ENCODE measurements around the gene NPY5R. TPM values are rescaled to one million over a fixed set of nuclear protein-coding genes. Genes with fewer than 3 reads are reported as not detected.

The NPY5R gene
- total and polyA plus RNA-seq, 2 of the 13 experiments (the other 11 are each of a cell fraction or from before 2014, with no cell fraction given): not detected

GRCh38 chr4:163395758-163396157, 52.1 kb downstream of the NPY5R start:
- H2AFZ ChIP-seq (ENCODE audit: low read length): peak overlapping the region; percentile 83

DNA sequence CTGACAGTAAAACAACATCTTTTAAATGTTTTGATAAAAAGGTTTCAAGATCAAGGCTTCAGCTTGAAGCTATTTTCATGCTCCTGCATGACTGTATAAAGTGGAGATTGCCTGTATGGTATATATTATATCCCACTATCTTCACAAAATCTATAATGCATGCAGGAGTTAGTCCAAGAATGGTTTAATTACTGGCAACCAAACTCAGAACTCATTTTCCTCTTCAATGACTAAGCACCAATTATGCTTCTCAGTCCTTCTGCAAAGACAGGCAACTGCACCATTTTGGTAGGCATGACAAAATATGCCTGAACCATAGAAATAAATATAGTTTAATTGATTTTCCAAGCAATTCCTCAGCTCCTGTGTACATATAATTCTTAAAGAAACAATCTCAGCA, 54.5 kb downstream of the NPY5R start:
- POLR2A ChIA-PET: no interaction called here
- FAIRE-seq: no peak
- in situ Hi-C loops (cut with HindIII; ENCODE audit: extremely low pct_ligation_motif_present, low pct_unique_long_range_greater_than_20kb): no loop called here
- TF ChIP-seq RNF219 (CRISPR knock-in tag; IDR thresholded peaks at IDR 0.05) (no peak), TOE1 (CRISPR knock-in tag; IDR thresholded peaks at IDR 0.05) (no peak), ZNF589 (CRISPR knock-in tag; conservative IDR thresholded peaks at IDR 0.05) (no peak)
- TF ChIP-seq, protein P1, sequence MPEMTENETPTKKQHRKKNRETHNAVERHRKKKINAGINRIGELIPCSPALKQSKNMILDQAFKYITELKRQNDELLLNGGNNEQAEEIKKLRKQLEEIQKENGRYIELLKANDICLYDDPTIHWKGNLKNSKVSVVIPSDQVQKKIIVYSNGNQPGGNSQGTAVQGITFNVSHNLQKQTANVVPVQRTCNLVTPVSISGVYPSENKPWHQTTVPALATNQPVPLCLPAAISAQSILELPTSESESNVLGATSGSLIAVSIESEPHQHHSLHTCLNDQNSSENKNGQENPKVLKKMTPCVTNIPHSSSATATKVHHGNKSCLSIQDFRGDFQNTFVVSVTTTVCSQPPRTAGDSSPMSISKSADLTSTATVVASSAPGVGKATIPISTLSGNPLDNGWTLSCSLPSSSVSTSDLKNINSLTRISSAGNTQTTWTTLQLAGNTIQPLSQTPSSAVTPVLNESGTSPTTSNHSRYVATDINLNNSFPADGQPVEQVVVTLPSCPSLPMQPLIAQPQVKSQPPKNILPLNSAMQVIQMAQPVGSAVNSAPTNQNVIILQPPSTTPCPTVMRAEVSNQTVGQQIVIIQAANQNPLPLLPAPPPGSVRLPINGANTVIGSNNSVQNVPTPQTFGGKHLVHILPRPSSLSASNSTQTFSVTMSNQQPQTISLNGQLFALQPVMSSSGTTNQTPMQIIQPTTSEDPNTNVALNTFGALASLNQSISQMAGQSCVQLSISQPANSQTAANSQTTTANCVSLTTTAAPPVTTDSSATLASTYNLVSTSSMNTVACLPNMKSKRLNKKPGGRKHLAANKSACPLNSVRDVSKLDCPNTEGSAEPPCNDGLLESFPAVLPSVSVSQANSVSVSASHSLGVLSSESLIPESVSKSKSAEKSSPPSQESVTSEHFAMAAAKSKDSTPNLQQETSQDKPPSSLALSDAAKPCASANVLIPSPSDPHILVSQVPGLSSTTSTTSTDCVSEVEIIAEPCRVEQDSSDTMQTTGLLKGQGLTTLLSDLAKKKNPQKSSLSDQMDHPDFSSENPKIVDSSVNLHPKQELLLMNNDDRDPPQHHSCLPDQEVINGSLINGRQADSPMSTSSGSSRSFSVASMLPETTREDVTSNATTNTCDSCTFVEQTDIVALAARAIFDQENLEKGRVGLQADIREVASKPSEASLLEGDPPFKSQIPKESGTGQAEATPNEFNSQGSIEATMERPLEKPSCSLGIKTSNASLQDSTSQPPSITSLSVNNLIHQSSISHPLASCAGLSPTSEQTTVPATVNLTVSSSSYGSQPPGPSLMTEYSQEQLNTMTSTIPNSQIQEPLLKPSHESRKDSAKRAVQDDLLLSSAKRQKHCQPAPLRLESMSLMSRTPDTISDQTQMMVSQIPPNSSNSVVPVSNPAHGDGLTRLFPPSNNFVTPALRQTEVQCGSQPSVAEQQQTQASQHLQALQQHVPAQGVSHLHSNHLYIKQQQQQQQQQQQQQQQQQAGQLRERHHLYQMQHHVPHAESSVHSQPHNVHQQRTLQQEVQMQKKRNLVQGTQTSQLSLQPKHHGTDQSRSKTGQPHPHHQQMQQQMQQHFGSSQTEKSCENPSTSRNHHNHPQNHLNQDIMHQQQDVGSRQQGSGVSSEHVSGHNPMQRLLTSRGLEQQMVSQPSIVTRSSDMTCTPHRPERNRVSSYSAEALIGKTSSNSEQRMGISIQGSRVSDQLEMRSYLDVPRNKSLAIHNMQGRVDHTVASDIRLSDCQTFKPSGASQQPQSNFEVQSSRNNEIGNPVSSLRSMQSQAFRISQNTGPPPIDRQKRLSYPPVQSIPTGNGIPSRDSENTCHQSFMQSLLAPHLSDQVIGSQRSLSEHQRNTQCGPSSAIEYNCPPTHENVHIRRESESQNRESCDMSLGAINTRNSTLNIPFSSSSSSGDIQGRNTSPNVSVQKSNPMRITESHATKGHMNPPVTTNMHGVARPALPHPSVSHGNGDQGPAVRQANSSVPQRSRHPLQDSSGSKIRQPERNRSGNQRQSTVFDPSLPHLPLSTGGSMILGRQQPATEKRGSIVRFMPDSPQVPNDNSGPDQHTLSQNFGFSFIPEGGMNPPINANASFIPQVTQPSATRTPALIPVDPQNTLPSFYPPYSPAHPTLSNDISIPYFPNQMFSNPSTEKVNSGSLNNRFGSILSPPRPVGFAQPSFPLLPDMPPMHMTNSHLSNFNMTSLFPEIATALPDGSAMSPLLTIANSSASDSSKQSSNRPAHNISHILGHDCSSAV (CRISPR knock-in tag; IDR thresholded peaks at IDR 0.05; ENCODE audit: borderline replicate concordance): no peak
- TF ChIP-seq, protein P2, sequence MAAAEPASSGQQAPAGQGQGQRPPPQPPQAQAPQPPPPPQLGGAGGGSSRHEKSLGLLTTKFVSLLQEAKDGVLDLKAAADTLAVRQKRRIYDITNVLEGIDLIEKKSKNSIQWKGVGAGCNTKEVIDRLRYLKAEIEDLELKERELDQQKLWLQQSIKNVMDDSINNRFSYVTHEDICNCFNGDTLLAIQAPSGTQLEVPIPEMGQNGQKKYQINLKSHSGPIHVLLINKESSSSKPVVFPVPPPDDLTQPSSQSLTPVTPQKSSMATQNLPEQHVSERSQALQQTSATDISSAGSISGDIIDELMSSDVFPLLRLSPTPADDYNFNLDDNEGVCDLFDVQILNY (CRISPR knock-in tag; conservative IDR thresholded peaks at IDR 0.05): no peak

More at GRCh38 chr4:163395758-163396157, 52.1 kb downstream of the NPY5R start:
- Histone ChIP-seq H3K9ac (ENCODE audit: insufficient read depth, low read depth, low read length) (peak overlapping the region; percentile 24; the same call in 1 of the 2 replicates), H3K9me3 (ENCODE audit: low read length) (no peaks in the 10 kb centered on the region), H3K36me3 (replicated peaks in 1 of 2; ENCODE audit: control insufficient read depth in 1 of 2, insufficient read depth in 2 of 2, low read length in 2 of 2) (no peaks in the 10 kb centered on the region), H3K4me1 (ENCODE audit: insufficient read depth, low read length) (no peaks in the 10 kb centered on the region), H3K4me2 (ENCODE audit: low read depth, low read length) (peak overlapping the region; percentile 61), H3K27me3 (ENCODE audit: control insufficient read depth in 1 of 2, insufficient read depth in 2 of 2, low read length in 2 of 2) (no peaks in the 10 kb centered on the region), H4K20me1 (ENCODE audit: insufficient read depth, low read length) (no peaks in the 10 kb centered on the region), H3K27ac (ENCODE audit: extremely low read length, insufficient read depth, low read length) (no peak overlapping the region), H3K4me3 (replicated peaks in 1 of 3; ENCODE audit: insufficient read depth in 1 of 3, low read depth in 2 of 3, low read length in 3 of 3) (peak overlapping the region; percentile 30 to 62 (median 41); a peak in 5 of 6 replicates), H3K79me2 (ENCODE audit: insufficient read depth, low read length) (no peaks in the 10 kb centered on the region)
- FAIRE-seq (no peak), ATAC-seq (peak; percentile 49; the same call in 1 of the 3 replicates), DNase-seq (ENCODE audit: low spot score) (no peak)
- TF ChIP-seq ZNF777 (CRISPR knock-in tag; IDR thresholded peaks at IDR 0.05) (no peak), IRF2 (CRISPR knock-in tag; IDR thresholded peaks at IDR 0.05) (peak; percentile 58; the same call in 1 of the 2 replicates)
- in situ Hi-C loops (cut with HindIII; ENCODE audit: extremely low pct_ligation_motif_present, low pct_unique_long_range_greater_than_20kb) (no loop called here), intact Hi-C loops (cut with micrococcal nuclease; ENCODE audit: unreplicated experiment) (no loop called here)
- 5% methylated on average over 5 of the region's 5 CpGs for WGBS (ENCODE audit: low lambda C conversion rate)
- no TSS peak for BruUV-seq (replicated peaks)
- ChIA-PET POLR2A (no interaction called here), CTCF (ENCODE audit: low intra/inter-chr PET ratio, low total read pairs) (no interaction called here)

More for the DNA sequence above, 54.5 kb downstream of the NPY5R start:
- Histone ChIP-seq H3K79me2 (ENCODE audit: insufficient read depth, low read length) (no peaks in the 10 kb centered on the region), H3K36me3 (replicated peaks in 1 of 2; ENCODE audit: control insufficient read depth in 1 of 2, insufficient read depth in 2 of 2, low read length in 2 of 2) (no peaks in the 10 kb centered on the region), H3K27ac (ENCODE audit: extremely low read length, insufficient read depth, low read length) (no peak overlapping the region), H4K20me1 (ENCODE audit: insufficient read depth, low read length) (no peaks in the 10 kb centered on the region), H3K4me3 (replicated peaks in 1 of 3; ENCODE audit: insufficient read depth in 1 of 3, low read depth in 2 of 3, low read length in 3 of 3) (no peak overlapping the region), H3K27me3 (ENCODE audit: control insufficient read depth in 1 of 2, insufficient read depth in 2 of 2, low read length in 2 of 2) (no peaks in the 10 kb centered on the region), H3K4me2 (ENCODE audit: low read depth, low read length) (no peak overlapping the region), H3K9me3 (ENCODE audit: low read length) (no peaks in the 10 kb centered on the region), H3K4me1 (ENCODE audit: insufficient read depth, low read length) (no peaks in the 10 kb centered on the region), H3K9ac (ENCODE audit: insufficient read depth, low read depth, low read length) (no peak overlapping the region), H2AFZ (ENCODE audit: low read length) (no peak overlapping the region)
- no peak for ATAC-seq
- CTCF ChIA-PET (ENCODE audit: low intra/inter-chr PET ratio, low total read pairs): no interaction called here
- BruUV-seq (replicated peaks): no TSS peak
- intact Hi-C loops (cut with micrococcal nuclease; ENCODE audit: unreplicated experiment): no loop called here
- DNase-seq (ENCODE audit: low spot score): no peak
